Measurements from ENCODE around the gene DNAH1.

- no peak for TF ChIP-seq POLR2AphosphoS5 (IDR thresholded peaks at IDR 0.05)
- TF ChIP-seq POLR2A (IDR thresholded peaks at IDR 0.05): no peak
- TF ChIP-seq, protein P1, sequence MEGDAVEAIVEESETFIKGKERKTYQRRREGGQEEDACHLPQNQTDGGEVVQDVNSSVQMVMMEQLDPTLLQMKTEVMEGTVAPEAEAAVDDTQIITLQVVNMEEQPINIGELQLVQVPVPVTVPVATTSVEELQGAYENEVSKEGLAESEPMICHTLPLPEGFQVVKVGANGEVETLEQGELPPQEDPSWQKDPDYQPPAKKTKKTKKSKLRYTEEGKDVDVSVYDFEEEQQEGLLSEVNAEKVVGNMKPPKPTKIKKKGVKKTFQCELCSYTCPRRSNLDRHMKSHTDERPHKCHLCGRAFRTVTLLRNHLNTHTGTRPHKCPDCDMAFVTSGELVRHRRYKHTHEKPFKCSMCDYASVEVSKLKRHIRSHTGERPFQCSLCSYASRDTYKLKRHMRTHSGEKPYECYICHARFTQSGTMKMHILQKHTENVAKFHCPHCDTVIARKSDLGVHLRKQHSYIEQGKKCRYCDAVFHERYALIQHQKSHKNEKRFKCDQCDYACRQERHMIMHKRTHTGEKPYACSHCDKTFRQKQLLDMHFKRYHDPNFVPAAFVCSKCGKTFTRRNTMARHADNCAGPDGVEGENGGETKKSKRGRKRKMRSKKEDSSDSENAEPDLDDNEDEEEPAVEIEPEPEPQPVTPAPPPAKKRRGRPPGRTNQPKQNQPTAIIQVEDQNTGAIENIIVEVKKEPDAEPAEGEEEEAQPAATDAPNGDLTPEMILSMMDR (IDR thresholded peaks at IDR 0.05): no peak
These were observed 42.3 kb downstream of the DNAH1 start for GRCh38 chr3:52358362-52358940.
